CD4-positive, alpha-beta T cell treated with Interleukin-15 for 1 hour (primary cell): ENCODE results near the gene TFAP2A.

Experiments
- DNase-seq: peaks from one replicate; pipeline ENCODE4 v3.0.0-alpha.2; 2020

TFAP2A gene

GRCh38 chr6:10425975-10426780 is 11.3 kb upstream of the TFAP2A start:
- DNase-seq: no peak

DNA sequence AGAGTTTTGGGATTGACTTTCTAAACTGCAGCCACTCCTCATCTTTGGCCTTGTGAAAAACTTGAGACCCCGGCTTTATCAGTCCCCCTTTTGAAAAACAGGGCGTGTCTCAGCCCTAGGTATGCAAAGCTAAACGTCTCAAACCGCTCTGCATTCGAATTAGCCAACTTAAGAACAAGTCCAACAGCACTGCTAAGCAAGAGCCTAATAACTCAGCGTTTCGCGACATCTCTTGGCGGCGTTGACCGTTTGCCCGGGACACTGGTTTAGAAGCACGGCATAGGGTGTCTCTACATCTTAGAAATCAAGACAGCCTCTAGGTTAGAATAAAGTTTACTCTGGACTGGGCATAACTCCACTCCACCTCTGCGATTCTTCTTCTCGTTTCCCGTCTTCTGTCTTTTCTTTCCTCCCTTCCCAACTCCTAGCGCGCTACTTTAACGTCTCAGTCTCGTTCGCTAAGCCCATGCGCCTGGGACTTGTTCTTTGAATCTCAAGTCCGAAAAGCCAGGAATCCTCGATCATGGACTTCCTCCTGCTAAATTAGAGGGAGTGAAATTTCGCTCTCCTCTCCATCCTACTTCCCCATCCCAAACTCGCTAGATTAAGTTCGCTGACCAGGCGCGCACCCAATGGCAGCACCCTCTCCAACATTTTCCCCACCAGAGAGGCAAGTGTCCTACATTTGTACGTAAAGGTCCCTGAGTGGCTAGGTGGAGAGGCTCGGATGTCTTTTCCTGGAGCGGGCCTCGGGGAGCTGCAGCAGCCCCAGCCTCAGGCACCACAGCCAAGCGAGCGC is 10.5 kb upstream of the TFAP2A start:
- no peak for DNase-seq

DNA sequence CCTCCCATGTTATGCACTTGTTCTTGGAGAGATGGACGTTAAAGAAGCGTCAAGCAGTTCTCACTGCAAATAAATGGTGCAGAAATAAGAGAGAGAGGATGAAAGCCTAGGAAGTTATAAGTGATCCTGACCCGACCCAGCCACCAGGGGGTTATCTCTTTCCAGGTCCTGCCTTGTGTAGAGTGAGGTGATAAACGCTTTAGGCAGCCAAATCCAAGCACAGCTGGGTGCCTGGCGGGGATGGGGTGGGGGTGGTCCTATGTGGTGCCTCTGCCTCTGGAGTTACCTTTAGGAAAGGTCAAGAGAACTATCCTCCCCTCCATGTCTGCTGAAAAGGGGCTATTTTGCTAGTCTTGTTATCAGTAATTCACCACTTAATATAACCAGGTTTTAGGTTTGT is 9.2 kb upstream of the TFAP2A start:
- no peak for DNase-seq

DNA sequence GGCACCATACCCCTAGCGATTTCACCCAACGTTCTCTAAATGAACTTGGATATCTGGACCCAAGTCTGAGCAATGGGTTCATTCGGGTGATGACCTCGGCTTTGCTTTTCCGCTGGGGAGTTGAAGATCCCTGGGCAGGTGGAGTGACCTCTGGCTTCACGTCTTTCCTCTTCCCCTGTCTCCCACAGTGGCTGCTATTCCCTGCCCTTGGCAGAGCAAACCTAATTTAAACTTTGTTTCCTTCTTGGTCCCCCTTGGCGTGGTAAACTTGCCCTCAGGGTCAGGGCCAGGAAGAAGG is 7.8 kb upstream of the TFAP2A start:
- no peak for DNase-seq

- DNase-seq: no peak
Measured at GRCh38 chr6:10421921-10422736, 7.3 kb upstream of the TFAP2A start.

- no peak for DNase-seq
Measured at GRCh38 chr6:10421158-10421920, 6.5 kb upstream of the TFAP2A start.

DNA sequence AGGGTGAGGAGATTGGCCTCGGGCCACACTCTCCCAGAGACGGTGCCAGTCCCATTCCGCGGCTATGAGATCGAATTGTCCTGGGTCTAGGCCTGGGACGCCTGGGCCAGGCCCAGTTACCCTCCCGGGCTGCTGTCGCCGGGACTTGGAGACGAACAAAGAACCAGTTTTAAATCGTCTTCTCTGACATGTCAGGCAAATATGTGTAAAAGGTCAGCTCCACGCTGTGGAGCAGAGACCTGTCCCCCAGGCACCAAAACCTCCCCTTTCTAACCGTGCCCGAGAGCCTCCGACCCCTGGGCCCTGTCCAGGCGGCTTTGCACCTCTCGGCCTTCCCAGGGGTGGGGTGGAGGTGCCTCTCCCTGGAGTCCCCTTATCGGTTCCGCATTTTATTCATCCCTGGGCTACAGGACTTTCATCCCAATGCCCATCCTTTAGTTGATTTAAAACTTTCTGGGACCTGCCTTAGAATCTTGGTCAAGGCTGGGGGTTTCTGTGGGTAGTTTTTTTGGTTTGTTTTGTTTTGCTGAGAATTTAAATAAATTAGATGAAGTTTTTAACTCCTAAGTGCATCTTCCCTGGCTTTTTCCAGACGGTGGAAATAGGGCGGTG is 5.8 kb upstream of the TFAP2A start:
- no peak for DNase-seq

GRCh38 chr6:10419749-10420545 is 5.1 kb upstream of the TFAP2A start:
- no peak for DNase-seq

GRCh38 chr6:10418862-10419748 is 4.2 kb upstream of the TFAP2A start:
- no peak for DNase-seq

- no peak for DNase-seq
Measured at GRCh38 chr6:10418361-10418861, 3.5 kb upstream of the TFAP2A start.

DNA sequence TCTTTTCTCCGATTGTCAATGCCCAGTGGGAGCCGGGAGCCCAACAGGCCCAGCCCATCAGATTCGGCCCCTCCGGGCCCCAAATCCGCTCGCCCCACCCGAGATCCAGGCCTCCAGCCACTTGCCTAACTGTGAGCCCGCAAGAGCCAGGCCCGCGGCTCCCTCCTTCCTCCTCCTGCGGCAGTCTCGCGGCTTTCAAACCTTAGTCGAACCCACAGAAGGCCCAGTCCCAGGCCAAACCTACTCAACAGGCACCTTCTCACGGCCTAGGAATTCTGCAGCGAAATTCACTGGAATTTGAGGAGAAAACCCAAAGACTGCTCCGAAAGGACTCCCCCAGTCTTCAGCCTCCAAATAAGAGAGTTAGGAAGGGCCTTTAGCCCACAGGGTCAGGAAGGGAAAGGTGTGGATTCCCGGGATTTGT is 2.8 kb upstream of the TFAP2A start:
- DNase-seq: no peak

DNA sequence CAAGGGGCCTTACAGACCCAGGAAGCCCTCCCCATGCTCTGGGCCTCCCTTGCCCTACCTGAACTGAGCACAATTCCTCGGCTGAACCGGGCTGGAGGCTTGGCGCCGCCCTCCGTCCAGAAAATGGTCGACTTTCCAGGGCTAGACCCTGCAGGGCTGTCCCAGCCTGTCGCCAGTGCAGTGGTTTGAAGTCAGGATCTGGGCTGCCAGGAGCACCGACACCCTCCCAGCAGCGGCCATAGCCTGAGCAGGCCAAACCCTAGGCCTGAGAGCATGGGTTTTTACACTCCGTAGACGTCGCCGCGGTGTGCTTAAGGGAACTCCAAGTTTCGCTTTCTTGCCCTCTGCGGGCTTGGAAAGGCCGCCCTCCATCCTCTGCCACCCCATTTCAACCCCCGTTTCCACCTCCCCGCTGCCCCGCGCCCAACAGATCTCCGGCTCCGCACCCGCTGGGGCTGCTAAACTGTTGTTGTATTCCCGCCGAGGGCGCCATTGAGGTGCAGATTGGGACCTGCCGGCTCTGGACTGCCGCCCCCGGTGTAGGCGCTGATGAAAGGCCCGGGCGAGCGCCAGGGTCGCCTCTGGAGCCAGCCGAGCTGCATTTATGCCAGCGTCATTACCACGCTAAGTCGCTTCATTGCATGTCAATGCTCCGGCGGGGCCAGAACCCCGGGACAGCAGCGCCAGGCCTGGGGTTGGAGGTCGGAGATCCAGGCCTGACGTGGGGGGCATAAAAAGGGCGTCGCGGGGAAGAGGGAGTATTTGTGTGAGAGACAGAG is 2.2 kb upstream of the TFAP2A start:
- DNase-seq: no peak

DNA sequence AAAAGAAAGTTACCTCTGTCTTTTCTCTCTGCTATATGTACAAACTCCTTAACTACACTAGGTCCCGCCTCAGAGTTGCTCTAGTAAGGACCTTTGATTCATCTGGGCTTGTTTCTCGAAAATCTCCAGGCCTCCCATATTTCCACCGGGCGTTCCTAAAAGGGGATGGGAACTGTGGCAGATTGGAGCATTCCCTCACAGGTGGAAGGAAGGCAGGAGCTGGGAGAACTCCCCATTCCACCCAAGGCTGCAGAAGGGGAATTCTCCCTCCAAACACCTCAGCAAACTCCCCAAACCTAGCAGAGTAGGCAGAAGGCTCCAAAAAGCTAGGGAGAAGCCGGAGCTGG is 1.6 kb upstream of the TFAP2A start:
- no peak for DNase-seq

GRCh38 chr6:10415617-10416480 is 975 bp upstream of the TFAP2A start:
- DNase-seq: no peak

DNA sequence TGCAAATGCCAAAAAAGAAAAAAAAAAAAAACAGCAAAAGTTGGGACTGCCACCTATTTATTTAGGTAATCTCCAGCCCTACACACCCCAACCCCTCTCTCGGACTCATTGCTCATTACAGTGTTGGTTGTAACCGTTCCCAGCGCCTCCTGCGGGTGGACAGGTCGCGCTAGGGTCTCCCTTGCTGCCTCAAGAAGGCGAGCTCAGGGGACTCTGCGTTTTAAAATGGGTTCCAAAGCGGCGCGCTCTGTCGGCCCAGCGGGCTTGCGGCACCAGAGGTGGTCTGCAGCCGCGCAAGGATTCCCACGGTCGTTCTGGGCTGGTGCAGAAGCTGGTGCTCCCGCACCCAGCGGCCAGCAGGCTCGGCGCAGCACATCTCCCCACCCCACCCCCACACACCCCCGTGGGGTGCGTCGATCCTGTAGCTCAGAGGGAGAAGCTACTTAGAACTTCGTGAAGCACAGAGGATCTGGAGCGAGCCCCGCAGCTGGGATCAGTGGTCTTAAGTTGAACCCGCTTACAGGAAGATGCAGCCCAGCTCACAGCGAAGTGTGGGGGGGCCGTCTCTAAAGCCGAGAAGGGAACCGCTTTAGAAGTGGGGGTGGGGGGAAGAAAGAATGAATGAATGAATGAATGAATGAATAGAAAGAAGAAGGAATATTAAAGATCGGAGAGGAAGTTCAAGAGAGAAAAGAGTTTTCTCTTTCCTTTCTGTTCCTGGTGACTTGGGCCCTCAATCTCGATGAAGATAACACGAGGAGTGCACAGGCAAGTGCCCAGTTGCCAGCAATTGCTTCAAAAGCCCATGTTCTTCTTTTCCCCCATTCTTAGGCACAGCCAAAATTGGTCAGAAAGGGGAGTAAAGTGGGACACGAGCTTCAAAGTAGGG is 780 bp downstream of the TFAP2A start:
- DNase-seq: no peak

GRCh38 chr6:10413262-10413849 is 1.5 kb downstream of the TFAP2A start:
- no peak for DNase-seq
